Measurements from ENCODE around the gene MTRF1L.

MTRF1L gene

DNA sequence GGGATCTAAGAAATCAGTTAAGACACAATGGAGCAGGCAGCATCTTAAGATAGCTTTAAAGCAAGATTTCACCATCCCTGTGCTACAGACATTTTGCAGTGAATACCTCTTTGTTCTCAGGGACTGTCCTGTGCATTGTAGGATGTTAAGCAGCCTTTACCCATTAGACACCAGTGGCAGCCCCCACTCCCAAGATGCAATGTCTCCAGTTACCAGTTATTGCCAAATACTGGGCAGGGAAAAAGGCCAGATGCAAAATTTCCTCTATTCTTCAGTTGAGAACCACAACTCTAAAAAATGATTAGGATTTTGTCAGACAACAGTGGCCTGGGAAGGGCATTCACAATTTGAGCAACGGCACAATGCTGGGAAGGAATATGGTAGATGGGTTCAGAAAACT is 25.8 kb downstream of the MTRF1L start:
- Histone ChIP-seq H4K20me1 (ENCODE audit: insufficient read depth, low read length) (0 out of 2 replicates have a peak, but pooled peaks cover 6% of the 10 kb centered on the region), H3K9me2 (ENCODE audit: low read depth, low read length) (no peaks in the 10 kb centered on the region), H2AFZ (ENCODE audit: low read length) (no peak overlapping the region), H3K27me3 (ENCODE audit: insufficient read depth, low read length) (no peaks in the 10 kb centered on the region), H3K4me3 (ENCODE audit: low read depth, low read length, poor library complexity, severe bottlenecking) (no peak overlapping the region), H3K79me2 (ENCODE audit: insufficient read depth, low read length) (peaks cover 86% of the 10 kb centered on the region), H3K9me3 (ENCODE audit: low read length) (no peaks in the 10 kb centered on the region), H3K4me2 (ENCODE audit: low read length) (no peak overlapping the region; the same call in 1 of the 2 replicates), H3K27ac (ENCODE audit: low read depth, low read length, poor library complexity, severe bottlenecking) (no peak overlapping the region), H3K9ac (ENCODE audit: low read length) (no peak overlapping the region), H3K36me3 (ENCODE audit: insufficient read depth, low read length) (peaks cover 97% of the 10 kb centered on the region), H3K4me1 (ENCODE audit: insufficient read depth, low read length, severe bottlenecking) (peaks cover 42% of the 10 kb centered on the region), H3F3A (ENCODE audit: insufficient read depth, low read length) (no peaks in the 10 kb centered on the region; the same call in 1 of the 2 replicates)
- TF ChIP-seq, protein P1, sequence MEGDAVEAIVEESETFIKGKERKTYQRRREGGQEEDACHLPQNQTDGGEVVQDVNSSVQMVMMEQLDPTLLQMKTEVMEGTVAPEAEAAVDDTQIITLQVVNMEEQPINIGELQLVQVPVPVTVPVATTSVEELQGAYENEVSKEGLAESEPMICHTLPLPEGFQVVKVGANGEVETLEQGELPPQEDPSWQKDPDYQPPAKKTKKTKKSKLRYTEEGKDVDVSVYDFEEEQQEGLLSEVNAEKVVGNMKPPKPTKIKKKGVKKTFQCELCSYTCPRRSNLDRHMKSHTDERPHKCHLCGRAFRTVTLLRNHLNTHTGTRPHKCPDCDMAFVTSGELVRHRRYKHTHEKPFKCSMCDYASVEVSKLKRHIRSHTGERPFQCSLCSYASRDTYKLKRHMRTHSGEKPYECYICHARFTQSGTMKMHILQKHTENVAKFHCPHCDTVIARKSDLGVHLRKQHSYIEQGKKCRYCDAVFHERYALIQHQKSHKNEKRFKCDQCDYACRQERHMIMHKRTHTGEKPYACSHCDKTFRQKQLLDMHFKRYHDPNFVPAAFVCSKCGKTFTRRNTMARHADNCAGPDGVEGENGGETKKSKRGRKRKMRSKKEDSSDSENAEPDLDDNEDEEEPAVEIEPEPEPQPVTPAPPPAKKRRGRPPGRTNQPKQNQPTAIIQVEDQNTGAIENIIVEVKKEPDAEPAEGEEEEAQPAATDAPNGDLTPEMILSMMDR (IDR thresholded peaks at IDR 0.05; ENCODE audit: low read length): no peak
- TF ChIP-seq EZH2 (IDR thresholded peaks at IDR 0.05; ENCODE audit: borderline replicate concordance, low read length): no peak

DNA sequence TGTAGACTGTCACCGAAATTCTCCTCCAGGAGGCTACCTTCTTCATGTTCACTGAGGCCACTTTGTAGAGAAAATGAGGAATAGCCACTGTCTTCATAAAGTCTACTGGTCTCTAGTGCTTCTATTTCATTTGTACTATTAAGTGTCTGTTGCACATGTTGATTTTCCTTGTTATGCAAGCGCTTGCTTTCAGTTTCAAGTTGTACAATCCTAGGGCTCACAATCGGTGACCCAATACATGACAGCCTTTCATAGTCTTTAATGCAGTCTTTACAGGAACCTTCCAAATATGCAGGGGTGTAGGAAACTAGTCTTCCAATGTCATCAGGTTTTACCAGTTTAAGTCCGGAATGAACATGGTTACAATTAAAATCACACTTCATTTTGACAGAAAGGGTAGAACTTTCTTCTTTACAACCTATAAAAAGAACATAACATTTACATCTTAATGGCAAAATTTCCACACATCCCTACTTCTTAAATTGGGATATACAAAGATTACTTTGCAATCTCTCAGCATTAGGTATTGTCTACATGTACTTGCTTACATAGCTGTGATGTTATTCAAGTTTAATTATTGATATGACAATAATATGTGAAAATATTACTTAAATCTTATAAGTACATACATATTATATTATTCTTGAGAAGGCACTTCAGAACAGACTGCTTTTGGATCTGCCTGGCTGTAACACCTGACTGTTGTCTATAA is 27.1 kb downstream of the MTRF1L start:
- TF ChIP-seq EZH2 (IDR thresholded peaks at IDR 0.05; ENCODE audit: borderline replicate concordance, low read length): no peak
- TF ChIP-seq, protein P1 (IDR thresholded peaks at IDR 0.05; ENCODE audit: low read length): no peak
- H3K9me3 ChIP-seq (ENCODE audit: low read length): no peaks in the 10 kb centered on the region
- 0 out of 2 replicates have a peak, but pooled peaks cover 6% of the 10 kb centered on the region for H4K20me1 ChIP-seq (ENCODE audit: insufficient read depth, low read length)
- no peak overlapping the region for H2AFZ ChIP-seq (ENCODE audit: low read length)
- H3F3A ChIP-seq (ENCODE audit: insufficient read depth, low read length): peaks cover 7% of the 10 kb centered on the region; the same call in 1 of the 2 replicates
- H3K27me3 ChIP-seq (ENCODE audit: insufficient read depth, low read length): no peaks in the 10 kb centered on the region
- no peak overlapping the region for H3K9ac ChIP-seq (ENCODE audit: low read length)
- no peak overlapping the region for H3K4me3 ChIP-seq (ENCODE audit: low read depth, low read length, poor library complexity, severe bottlenecking)
- no peaks in the 10 kb centered on the region for H3K9me2 ChIP-seq (ENCODE audit: low read depth, low read length)
- peaks cover 99% of the 10 kb centered on the region for H3K36me3 ChIP-seq (ENCODE audit: insufficient read depth, low read length)
- H3K27ac ChIP-seq (ENCODE audit: low read depth, low read length, poor library complexity, severe bottlenecking): no peak overlapping the region
- no peak overlapping the region for H3K4me2 ChIP-seq (ENCODE audit: low read length)
- peaks cover 32% of the 10 kb centered on the region for H3K4me1 ChIP-seq (ENCODE audit: insufficient read depth, low read length, severe bottlenecking)
- peaks cover 72% of the 10 kb centered on the region for H3K79me2 ChIP-seq (ENCODE audit: insufficient read depth, low read length)

DNA sequence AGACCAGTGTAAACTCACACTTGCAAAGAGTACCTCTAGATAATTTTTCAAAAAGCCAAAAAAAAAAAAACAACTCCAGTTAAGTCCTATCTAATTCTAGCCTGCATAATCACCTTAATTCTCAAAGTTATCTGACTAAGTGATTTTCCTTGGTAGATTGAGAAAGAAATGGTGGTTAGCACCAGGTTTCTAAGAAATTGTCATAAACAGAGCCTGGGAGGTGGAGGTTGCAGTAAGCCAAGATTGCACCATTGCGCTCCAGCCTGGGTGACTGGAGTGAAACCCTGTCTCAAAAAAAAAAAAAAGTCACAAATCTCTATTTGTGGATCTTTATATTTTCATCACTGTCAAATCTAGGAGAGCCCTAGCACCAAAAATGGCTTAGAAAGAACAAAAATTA is 28.6 kb downstream of the MTRF1L start:
- peaks cover 58% of the 10 kb centered on the region for H3K79me2 ChIP-seq (ENCODE audit: insufficient read depth, low read length)
- no peak overlapping the region for H3K4me2 ChIP-seq (ENCODE audit: low read length)
- H3K36me3 ChIP-seq (ENCODE audit: insufficient read depth, low read length): peaks cover 96% of the 10 kb centered on the region
- TF ChIP-seq, protein P1 (IDR thresholded peaks at IDR 0.05; ENCODE audit: low read length): no peak
- TF ChIP-seq EZH2 (IDR thresholded peaks at IDR 0.05; ENCODE audit: borderline replicate concordance, low read length): no peak
- no peak overlapping the region for H2AFZ ChIP-seq (ENCODE audit: low read length)
- no peak overlapping the region for H3K4me3 ChIP-seq (ENCODE audit: low read depth, low read length, poor library complexity, severe bottlenecking)
- H4K20me1 ChIP-seq (ENCODE audit: insufficient read depth, low read length): 0 out of 2 replicates have a peak, but pooled peaks cover 6% of the 10 kb centered on the region
- H3K9ac ChIP-seq (ENCODE audit: low read length): no peak overlapping the region
- H3K9me3 ChIP-seq (ENCODE audit: low read length): no peaks in the 10 kb centered on the region
- no peaks in the 10 kb centered on the region for H3K27me3 ChIP-seq (ENCODE audit: insufficient read depth, low read length)
- H3F3A ChIP-seq (ENCODE audit: insufficient read depth, low read length): peaks cover 10% of the 10 kb centered on the region; the same call in 1 of the 2 replicates
- no peak overlapping the region for H3K27ac ChIP-seq (ENCODE audit: low read depth, low read length, poor library complexity, severe bottlenecking)
- H3K9me2 ChIP-seq (ENCODE audit: low read depth, low read length): no peaks in the 10 kb centered on the region
- H3K4me1 ChIP-seq (ENCODE audit: insufficient read depth, low read length, severe bottlenecking): peaks cover 18% of the 10 kb centered on the region

Measured in OCI-LY1 (cell line).